ENCODE measurements around the gene NDRG3. TPM values are rescaled to one million over a fixed set of nuclear protein-coding genes. Genes with fewer than 3 reads are reported as not detected.
"Not testable (repeated sequence)": the region's sequence is repeated elsewhere in the genome, so short reads cannot be mapped to it uniquely, and the experiment has no call there.

NDRG3 gene
- total and polyA plus RNA-seq, 10 of the 15 experiments (the other 5 are each of a cell fraction or from before 2014, with no cell fraction given) = 11.2 to 29.7 (median 14.9) TPM

DNA sequence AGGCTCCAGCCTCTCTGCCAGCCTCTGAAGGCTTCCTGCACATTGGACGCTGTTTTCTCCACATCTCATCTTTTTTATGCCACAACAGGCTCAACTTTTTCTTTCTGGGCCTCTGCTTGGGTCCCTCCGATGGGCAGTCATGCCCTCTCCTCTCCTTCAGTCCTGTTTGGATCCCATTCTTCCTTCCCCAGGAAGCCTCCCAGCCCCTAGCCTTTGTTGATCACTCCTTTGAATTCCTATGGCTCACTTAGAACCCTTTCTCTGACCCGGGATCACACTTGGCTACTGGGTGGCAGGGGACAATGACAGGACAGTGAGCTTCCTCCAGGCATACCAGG lies 104.4 kb downstream of the NDRG3 start (continued):
- TF ChIP-seq, protein P1, sequence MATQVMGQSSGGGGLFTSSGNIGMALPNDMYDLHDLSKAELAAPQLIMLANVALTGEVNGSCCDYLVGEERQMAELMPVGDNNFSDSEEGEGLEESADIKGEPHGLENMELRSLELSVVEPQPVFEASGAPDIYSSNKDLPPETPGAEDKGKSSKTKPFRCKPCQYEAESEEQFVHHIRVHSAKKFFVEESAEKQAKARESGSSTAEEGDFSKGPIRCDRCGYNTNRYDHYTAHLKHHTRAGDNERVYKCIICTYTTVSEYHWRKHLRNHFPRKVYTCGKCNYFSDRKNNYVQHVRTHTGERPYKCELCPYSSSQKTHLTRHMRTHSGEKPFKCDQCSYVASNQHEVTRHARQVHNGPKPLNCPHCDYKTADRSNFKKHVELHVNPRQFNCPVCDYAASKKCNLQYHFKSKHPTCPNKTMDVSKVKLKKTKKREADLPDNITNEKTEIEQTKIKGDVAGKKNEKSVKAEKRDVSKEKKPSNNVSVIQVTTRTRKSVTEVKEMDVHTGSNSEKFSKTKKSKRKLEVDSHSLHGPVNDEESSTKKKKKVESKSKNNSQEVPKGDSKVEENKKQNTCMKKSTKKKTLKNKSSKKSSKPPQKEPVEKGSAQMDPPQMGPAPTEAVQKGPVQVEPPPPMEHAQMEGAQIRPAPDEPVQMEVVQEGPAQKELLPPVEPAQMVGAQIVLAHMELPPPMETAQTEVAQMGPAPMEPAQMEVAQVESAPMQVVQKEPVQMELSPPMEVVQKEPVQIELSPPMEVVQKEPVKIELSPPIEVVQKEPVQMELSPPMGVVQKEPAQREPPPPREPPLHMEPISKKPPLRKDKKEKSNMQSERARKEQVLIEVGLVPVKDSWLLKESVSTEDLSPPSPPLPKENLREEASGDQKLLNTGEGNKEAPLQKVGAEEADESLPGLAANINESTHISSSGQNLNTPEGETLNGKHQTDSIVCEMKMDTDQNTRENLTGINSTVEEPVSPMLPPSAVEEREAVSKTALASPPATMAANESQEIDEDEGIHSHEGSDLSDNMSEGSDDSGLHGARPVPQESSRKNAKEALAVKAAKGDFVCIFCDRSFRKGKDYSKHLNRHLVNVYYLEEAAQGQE (IDR thresholded peaks at IDR 0.05; ENCODE audit: low read depth, low read length) = no peak
- no peak for TF ChIP-seq POLR2AphosphoS2 (IDR thresholded peaks at IDR 0.05; ENCODE audit: low read depth, low read length)
- TF ChIP-seq, protein P2, sequence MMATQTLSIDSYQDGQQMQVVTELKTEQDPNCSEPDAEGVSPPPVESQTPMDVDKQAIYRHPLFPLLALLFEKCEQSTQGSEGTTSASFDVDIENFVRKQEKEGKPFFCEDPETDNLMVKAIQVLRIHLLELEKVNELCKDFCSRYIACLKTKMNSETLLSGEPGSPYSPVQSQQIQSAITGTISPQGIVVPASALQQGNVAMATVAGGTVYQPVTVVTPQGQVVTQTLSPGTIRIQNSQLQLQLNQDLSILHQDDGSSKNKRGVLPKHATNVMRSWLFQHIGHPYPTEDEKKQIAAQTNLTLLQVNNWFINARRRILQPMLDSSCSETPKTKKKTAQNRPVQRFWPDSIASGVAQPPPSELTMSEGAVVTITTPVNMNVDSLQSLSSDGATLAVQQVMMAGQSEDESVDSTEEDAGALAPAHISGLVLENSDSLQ (IDR thresholded peaks at IDR 0.05) = no peak
- no peak for TF ChIP-seq CHD2 (IDR thresholded peaks at IDR 0.05; ENCODE audit: borderline replicate concordance, low read depth, low read length)
- TF ChIP-seq, protein P3, sequence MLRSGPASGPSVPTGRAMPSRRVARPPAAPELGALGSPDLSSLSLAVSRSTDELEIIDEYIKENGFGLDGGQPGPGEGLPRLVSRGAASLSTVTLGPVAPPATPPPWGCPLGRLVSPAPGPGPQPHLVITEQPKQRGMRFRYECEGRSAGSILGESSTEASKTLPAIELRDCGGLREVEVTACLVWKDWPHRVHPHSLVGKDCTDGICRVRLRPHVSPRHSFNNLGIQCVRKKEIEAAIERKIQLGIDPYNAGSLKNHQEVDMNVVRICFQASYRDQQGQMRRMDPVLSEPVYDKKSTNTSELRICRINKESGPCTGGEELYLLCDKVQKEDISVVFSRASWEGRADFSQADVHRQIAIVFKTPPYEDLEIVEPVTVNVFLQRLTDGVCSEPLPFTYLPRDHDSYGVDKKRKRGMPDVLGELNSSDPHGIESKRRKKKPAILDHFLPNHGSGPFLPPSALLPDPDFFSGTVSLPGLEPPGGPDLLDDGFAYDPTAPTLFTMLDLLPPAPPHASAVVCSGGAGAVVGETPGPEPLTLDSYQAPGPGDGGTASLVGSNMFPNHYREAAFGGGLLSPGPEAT (IDR thresholded peaks at IDR 0.05; ENCODE audit: low read depth) = no peak
- TF ChIP-seq POU2F2 (IDR thresholded peaks at IDR 0.05; ENCODE audit: borderline replicate concordance, low read depth, low read length) = no peak
- TF ChIP-seq HSF1 (IDR thresholded peaks at IDR 0.05; ENCODE audit: low read depth, low read length) = no peak
- TF ChIP-seq, protein P4, sequence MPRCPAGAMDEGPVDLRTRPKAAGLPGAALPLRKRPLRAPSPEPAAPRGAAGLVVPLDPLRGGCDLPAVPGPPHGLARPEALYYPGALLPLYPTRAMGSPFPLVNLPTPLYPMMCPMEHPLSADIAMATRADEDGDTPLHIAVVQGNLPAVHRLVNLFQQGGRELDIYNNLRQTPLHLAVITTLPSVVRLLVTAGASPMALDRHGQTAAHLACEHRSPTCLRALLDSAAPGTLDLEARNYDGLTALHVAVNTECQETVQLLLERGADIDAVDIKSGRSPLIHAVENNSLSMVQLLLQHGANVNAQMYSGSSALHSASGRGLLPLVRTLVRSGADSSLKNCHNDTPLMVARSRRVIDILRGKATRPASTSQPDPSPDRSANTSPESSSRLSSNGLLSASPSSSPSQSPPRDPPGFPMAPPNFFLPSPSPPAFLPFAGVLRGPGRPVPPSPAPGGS (IDR thresholded peaks at IDR 0.05; ENCODE audit: borderline replicate concordance, insufficient read depth, low read depth, low read length, poor library complexity, severe bottlenecking) = no peak

GRCh38 chr20:36638876-36639400 lies 107.0 kb downstream of the NDRG3 start:
- POLR2A ChIA-PET; H2AFZ ChIP-seq (ENCODE audit: control insufficient read depth, low read depth, low read length); H3K9me3 ChIP-seq (replicated peaks; ENCODE audit: control insufficient read depth, insufficient read depth, low read length); FAIRE-seq; intact Hi-C loops (cut with micrococcal nuclease; ENCODE audit: unreplicated experiment); H3K4me3 ChIP-seq; H3K9ac ChIP-seq (ENCODE audit: control insufficient read depth, insufficient read depth, low read length); H3K79me2 ChIP-seq (ENCODE audit: control insufficient read depth, insufficient read depth, low read length); H3K36me3 ChIP-seq (ENCODE audit: control insufficient read depth in 2 of 2, insufficient read depth in 2 of 2, low read length in 1 of 2); BruUV-seq (replicated peaks); H3K27me3 ChIP-seq (replicated peaks in 1 of 2; ENCODE audit: control insufficient read depth in 2 of 2, insufficient read depth in 2 of 2, low read length in 1 of 2); in situ Hi-C loops (cut with MboI); H3K27ac ChIP-seq (ENCODE audit: control insufficient read depth, insufficient read depth); H4K20me1 ChIP-seq (ENCODE audit: control insufficient read depth, insufficient read depth); H3K4me1 ChIP-seq (ENCODE audit: control insufficient read depth, insufficient read depth, low read length); CTCF ChIA-PET; DNase-seq (ENCODE audit: low read depth, low spot score); ATAC-seq; SMC1A ChIA-PET (ENCODE audit: uncharacterized antibody, unreplicated experiment); H3K4me2 ChIP-seq (ENCODE audit: control insufficient read depth, insufficient read depth): not testable (repeated sequence)
- RAD21 ChIA-PET (ENCODE audit: unreplicated experiment) = interaction anchor here (0.6 kb wide), 1 partner anchor 246 kb away, joined by 4 read pairs; no protein-coding TSS in a partner anchor
- 82% methylated on average over 12 of the region's 12 CpGs for WGBS (ENCODE audit: insufficient coverage, insufficient replicate concordance, low lambda C conversion rate, missing lambda C conversion rate)
